Measurements from ENCODE around the gene GJD2. TPM values are rescaled to one million over a fixed set of nuclear protein-coding genes. Genes with fewer than 3 reads are reported as not detected.

The GJD2 gene
- total and polyA plus RNA-seq, 12 donors, result 0.33 to 9.1 (median 2.0) TPM; not detected in 4

DNA sequence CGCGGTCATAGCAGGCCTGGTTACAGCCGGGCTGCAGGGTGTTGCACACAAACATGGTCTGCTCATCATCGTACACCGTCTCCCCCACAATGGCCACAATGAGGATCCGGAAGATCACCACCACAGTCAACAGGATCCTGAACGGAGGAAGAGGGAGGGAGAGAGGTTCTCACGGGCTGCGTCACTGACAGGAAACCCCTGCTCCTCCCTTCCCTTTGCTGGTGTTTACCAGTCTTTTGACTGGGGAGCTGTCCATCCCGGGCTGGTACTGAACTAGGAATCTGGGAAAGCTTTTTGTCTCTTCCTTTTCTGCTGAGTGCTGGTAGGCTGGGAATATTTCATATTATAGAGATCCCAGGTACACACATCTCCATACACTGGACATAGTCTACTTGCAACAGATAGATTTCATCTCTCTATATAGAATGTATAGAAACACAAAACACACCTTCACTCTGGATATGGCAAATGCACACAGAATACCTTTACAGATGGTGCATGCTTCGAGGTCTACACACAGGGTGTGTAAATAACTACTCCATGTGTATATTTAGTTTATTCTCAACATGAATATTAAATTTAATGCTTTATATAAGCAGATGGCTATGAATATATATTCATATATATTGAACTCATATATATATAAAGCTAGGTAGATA, 1.4 kb downstream of the GJD2 start:
- TF ChIP-seq, protein P1, sequence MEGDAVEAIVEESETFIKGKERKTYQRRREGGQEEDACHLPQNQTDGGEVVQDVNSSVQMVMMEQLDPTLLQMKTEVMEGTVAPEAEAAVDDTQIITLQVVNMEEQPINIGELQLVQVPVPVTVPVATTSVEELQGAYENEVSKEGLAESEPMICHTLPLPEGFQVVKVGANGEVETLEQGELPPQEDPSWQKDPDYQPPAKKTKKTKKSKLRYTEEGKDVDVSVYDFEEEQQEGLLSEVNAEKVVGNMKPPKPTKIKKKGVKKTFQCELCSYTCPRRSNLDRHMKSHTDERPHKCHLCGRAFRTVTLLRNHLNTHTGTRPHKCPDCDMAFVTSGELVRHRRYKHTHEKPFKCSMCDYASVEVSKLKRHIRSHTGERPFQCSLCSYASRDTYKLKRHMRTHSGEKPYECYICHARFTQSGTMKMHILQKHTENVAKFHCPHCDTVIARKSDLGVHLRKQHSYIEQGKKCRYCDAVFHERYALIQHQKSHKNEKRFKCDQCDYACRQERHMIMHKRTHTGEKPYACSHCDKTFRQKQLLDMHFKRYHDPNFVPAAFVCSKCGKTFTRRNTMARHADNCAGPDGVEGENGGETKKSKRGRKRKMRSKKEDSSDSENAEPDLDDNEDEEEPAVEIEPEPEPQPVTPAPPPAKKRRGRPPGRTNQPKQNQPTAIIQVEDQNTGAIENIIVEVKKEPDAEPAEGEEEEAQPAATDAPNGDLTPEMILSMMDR (IDR thresholded peaks at IDR 0.05), result no peak
- TF ChIP-seq POLR2A (IDR thresholded peaks at IDR 0.05), result no peak
- intact Hi-C loops (cut with DNase I), result no loop called here
- no peaks in the 10 kb centered on the region for H3K36me3 ChIP-seq (replicated peaks in 1 of 2)
- H3K4me3 ChIP-seq, result no peak overlapping the region
- peaks cover 33% of the 10 kb centered on the region for H3K27me3 ChIP-seq
- H3K9me3 ChIP-seq (replicated peaks in 1 of 3), result no peaks in the 10 kb centered on the region
- peak; percentile 25 to 66 (median 41) for DNase-seq
- 26 to 31% (median 30%) methylated on average over 11 of the region's 11 CpGs for WGBS, 4 donors
- peak overlapping the region in 1 of 5 donors; percentile 47 for H3K27ac ChIP-seq
- peaks cover 0 to 8% of the 10 kb centered on the region in 2 donors for H3K4me1 ChIP-seq (replicated peaks in 1 of 2)

GRCh38 chr15:34749691-34750090, 5.1 kb downstream of the GJD2 start:
- Histone ChIP-seq H3K27ac (no peak overlapping the region), H3K27me3 (peaks cover 20% of the 10 kb centered on the region), H3K9me3 (replicated peaks in 1 of 3) (no peaks in the 10 kb centered on the region), H3K36me3 (replicated peaks in 1 of 2) (no peaks in the 10 kb centered on the region), H3K4me1 (replicated peaks in 1 of 2) (peaks cover 0 to 4% of the 10 kb centered on the region in 2 donors), H3K4me3 (no peak overlapping the region)
- DNase-seq, result no peak
- WGBS, 4 donors, result 62 to 71% (median 65%) methylated on average over 4 of the region's 4 CpGs
- intact Hi-C loops (cut with DNase I), result no loop called here
- TF ChIP-seq, protein P1 (IDR thresholded peaks at IDR 0.05), result no peak
- no peak for TF ChIP-seq POLR2A (IDR thresholded peaks at IDR 0.05)

DNA sequence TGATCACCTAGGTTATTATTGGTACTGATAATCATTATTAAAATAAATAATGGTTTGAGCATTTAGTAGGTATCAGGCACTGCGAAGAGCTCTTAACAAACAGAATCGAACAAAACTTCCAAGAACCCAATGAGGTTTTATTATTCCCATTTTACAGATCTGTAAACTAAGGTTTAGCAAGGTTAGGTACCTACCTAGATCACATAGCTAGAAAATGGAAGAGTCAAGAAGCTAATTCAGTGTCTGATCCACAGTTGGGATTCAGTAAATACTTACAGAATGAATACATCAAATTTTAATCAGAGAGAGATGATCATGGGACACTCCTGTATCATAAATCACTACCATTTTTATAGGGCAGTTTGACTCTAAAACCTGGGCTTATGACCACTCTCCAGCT, 15.5 kb downstream of the GJD2 start:
- no peak for DNase-seq
- TF ChIP-seq, protein P1 (IDR thresholded peaks at IDR 0.05), result no peak
- no peak for TF ChIP-seq POLR2A (IDR thresholded peaks at IDR 0.05)
- Histone ChIP-seq H3K27me3 (no peaks in the 10 kb centered on the region), H3K4me1 (replicated peaks in 1 of 2) (no peaks in the 10 kb centered on the region), H3K4me3 (no peak overlapping the region), H3K9me3 (replicated peaks in 1 of 3) (no peaks in the 10 kb centered on the region), H3K36me3 (replicated peaks in 1 of 2) (no peaks in the 10 kb centered on the region), H3K27ac (no peak overlapping the region)
- WGBS, 4 donors, result 76 to 87% (median 83%) methylated on average over 2 of the region's 2 CpGs
- intact Hi-C loops (cut with DNase I), result no loop called here

DNA sequence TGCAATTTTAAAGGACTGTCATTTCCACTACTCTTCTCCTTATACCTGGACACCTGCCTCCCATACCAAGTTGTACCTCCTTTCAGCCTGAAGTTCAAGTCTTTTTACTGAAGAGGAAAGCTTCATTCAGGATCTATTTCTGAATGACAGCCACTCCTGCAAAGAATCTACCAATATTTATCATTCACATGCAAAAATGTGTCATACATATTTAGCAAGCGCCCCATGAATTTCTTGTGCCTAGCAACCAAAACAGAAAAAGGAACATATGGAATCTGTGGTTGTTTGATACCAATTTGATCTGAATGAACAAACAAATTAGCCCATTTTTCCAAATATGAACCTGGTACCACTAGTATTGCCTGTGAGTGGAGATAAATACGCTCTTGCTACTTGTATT, 16.8 kb downstream of the GJD2 start:
- intact Hi-C loops (cut with DNase I), result no loop called here
- WGBS, 4 donors, result 72 to 92% (median 87%) methylated on average over 2 of the region's 2 CpGs

More for the DNA sequence above, 16.8 kb downstream of the GJD2 start:
- no peaks in the 10 kb centered on the region for H3K4me1 ChIP-seq (replicated peaks in 1 of 2)
- H3K36me3 ChIP-seq (replicated peaks in 1 of 2), result no peaks in the 10 kb centered on the region
- TF ChIP-seq, protein P1 (IDR thresholded peaks at IDR 0.05), result no peak
- TF ChIP-seq POLR2A (IDR thresholded peaks at IDR 0.05), result no peak
- no peaks in the 10 kb centered on the region for H3K27me3 ChIP-seq
- no peak overlapping the region for H3K27ac ChIP-seq
- no peak for DNase-seq
- H3K4me3 ChIP-seq, result no peak overlapping the region
- H3K9me3 ChIP-seq (replicated peaks in 1 of 3), result no peaks in the 10 kb centered on the region

Data from adrenal gland (tissue), 12 donors.